GM13976 (cell line): ENCODE data around the gene ABCB9.
"Not testable (repeated sequence)": the region's sequence is repeated elsewhere in the genome, so short reads cannot be mapped to it uniquely, and the experiment has no call there.

Source experiments
- DNase-seq: peaks from one replicate; pipeline ENCODE4 v3.0.0; 2012; ENCODE audit warnings: low spot score
- CTCF ChIP-seq: IDR thresholded peaks from 2 replicates; pipeline ENCODE4 v1.5.1; 2012; ENCODE audit warnings: borderline replicate concordance, mild to moderate bottlenecking; ENCODE audit not compliant: insufficient read depth; ENCODE audit errors: extremely low read depth, missing control alignments, control extremely low read depth
- in situ Hi-C: fragments of 300-500 bp; cut with MboI; formaldehyde crosslinking; loops from one replicate; pipeline ENCODE4 v1.12.0; 2022; ENCODE audit warnings: low sequenced_read_pairs, mixed read lengths, inconsistent platforms; ENCODE audit not compliant: unreplicated experiment

The ABCB9 gene

GRCh38 chr12:122909442-122910288, 56.6 kb downstream of the ABCB9 start:
- no peak for TF ChIP-seq CTCF
- in situ Hi-C loops = no loop called here
- no peak for DNase-seq

GRCh38 chr12:122908915-122909314, 57.3 kb downstream of the ABCB9 start:
- no peak for DNase-seq
- in situ Hi-C loops = no loop called here
- TF ChIP-seq CTCF = no peak

DNA sequence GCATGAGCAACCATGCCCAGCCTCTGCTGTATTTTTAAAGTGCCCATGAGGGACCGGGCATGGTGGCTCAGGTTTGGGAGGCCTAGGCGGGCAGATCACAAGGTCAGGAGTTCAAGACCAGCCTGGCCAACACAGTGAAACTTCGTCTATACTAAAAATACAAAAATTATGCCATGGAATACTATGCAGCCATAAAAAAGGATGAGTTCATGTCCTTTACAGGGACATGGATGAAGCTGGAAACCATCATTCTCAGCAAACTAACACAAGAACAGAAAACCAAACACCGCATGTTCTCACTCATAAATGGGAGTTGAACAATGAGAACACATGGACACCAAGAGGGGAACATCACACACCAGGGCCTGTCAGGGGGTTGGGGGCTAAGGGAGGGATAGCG, 61.0 kb downstream of the ABCB9 start:
- in situ Hi-C loops, DNase-seq: not testable (repeated sequence)

GRCh38 chr12:122903693-122904034, 62.6 kb downstream of the ABCB9 start:
- TF ChIP-seq CTCF = no peak
- DNase-seq = no peak
- in situ Hi-C loops = no loop called here

- no peak for TF ChIP-seq CTCF
- no peak for DNase-seq
- in situ Hi-C loops = no loop called here
Observed at GRCh38 chr12:122902854-122903692, 63.2 kb downstream of the ABCB9 start.

GRCh38 chr12:122899887-122900286, 66.4 kb downstream of the ABCB9 start:
- in situ Hi-C loops = no loop called here
- no peak for TF ChIP-seq CTCF
- no peak for DNase-seq

DNA sequence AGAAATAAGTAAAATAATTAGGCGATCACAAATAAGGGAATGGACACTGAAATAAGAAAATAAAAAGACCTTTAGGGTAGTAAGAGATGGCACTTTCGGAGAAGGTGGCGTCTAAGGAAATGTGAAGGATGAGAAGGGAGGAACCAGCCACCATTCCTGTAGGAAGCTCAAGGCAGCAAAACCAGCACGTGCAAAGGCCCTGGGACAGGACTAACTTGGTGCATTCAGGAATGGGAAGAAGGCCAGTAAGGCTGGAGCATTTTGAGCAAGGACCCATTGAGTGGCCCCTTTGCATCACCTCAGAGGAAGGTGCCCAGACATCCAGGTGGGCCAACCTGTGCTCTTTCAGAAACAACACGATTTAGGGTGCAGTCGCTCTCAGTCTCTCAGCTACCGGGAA, 69.6 kb downstream of the ABCB9 start:
- in situ Hi-C loops = no loop called here
- no peak for TF ChIP-seq CTCF

More for the DNA sequence above, 69.6 kb downstream of the ABCB9 start:
- DNase-seq = no peak
